Left renal cortex interstitium (tissue), 4 donors: ENCODE measurements around the gene FOXD4L3. TPM values are rescaled to one million over a fixed set of nuclear protein-coding genes. Genes with fewer than 3 reads are reported as not detected.
"Not testable (repeated sequence)": the region's sequence is repeated elsewhere in the genome, so short reads cannot be mapped to it uniquely, and the experiment has no call there.

ENCODE experiments used
- DNase-seq, 4 donors: peaks; one replicate each; pipeline ENCODE4 v3.0.0-alpha.2; 2013; ENCODE audit warnings: low read depth in 4 of 4, low spot score in 2 of 4, missing footprints in 1 of 4
- polyA plus RNA-seq, 4 donors: library from polyadenylated mRNA; unstranded; fragments of 120-200 nt; gene quantifications; one replicate each; pipeline ENCODE4 v1.2.1, GENCODE V29; 2013; ENCODE audit not compliant: insufficient read length in 4 of 4

Gene FOXD4L3
- polyA plus RNA-seq, result under 1 TPM in 1 of 4 donors, not detected in 3; 0.06 TPM

DNA sequence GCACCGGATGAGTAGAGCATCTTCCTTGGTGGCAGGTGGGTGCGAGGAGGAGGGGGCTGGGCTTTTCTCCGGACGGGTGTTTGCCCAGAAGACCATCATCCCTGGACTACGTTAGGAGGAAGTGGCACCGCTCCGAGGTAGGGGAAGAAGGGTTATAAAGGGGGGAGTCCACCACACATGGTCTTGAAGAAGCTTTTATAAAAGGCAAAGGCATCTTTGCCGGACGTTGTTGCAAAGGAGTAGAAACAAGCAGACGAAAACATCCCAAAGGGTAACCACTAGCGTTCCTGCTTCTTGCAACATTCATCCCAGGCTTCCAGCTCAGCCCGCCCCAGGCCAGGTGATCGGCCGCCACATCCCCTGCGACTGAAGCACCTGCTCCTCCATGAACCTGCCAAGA lies at the start of gene FOXD4L3:
TSS of gene FOXD4L3 (plus strand) at position 301 of the 400 bp plus-strand sequence. CDS start at position 386, 85 bp downstream.
- not testable (repeated sequence) for DNase-seq

DNA sequence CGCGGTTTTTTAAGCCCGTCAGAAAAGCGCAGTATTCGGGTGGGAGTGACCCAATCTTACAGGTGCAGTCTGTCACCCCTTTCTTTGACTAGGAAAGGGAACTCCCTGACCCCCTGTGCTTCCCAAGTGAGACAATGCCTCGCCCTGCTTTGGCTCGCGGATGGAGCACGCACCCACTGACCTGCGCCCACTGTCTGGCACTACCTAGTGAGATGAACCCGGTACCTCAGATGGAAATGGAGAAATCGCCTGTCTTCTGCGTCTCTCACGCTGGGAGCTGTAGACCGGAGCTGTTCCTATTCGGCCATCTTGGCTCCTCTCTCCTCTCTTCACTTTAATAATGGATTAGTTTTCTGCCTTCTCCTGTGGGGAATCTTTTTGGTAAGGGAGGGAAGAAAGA lies 21.6 kb upstream of the FOXD4L3 start:
- DNase-seq, result not testable (repeated sequence)

GRCh38 chr9:68303771-68304170 lies 1.1 kb downstream of the FOXD4L3 start:
- DNase-seq, result not testable (repeated sequence)

DNA sequence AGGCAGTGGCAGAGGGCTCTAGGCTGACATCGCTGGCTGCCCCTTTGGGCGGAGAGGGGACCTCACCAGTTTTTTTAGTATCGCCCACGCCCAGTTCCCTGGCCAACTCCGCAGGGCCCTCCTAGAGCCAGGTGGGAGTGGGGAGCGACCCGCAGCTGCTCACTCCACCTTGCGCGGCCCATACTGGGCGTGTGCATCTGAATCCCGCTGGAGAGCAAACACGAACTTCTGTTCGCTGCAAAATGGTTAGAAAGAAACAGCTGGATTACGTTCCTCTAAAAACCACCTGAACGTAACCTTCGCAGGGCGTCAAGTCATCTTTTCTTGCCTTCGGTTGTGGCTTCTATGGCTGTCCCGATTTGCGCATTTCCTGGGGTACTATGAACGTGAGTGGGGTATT lies 1.5 kb downstream of the FOXD4L3 start:
- DNase-seq, result not testable (repeated sequence)

DNA sequence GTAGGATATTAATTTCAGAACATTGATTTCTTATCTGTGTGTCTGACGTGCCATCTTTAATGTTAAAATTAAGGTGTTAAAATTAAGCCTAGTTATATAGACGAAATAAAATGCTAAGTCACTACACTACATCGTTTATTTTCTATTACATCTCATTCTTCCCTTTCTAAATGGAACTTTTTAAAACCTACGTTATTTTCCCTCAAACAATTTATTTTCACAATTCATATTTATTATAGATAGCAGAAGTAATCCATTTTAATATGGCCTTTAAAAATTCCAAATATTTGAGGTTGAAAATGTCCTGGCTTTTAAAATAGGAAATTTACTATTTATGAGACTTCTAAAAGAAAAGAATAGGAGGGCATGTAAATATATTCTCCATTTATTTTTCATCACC lies 2.1 kb downstream of the FOXD4L3 start:
- not testable (repeated sequence) for DNase-seq

GRCh38 chr9:68305680-68306285 lies 3.1 kb downstream of the FOXD4L3 start:
- not testable (repeated sequence) for DNase-seq

DNA sequence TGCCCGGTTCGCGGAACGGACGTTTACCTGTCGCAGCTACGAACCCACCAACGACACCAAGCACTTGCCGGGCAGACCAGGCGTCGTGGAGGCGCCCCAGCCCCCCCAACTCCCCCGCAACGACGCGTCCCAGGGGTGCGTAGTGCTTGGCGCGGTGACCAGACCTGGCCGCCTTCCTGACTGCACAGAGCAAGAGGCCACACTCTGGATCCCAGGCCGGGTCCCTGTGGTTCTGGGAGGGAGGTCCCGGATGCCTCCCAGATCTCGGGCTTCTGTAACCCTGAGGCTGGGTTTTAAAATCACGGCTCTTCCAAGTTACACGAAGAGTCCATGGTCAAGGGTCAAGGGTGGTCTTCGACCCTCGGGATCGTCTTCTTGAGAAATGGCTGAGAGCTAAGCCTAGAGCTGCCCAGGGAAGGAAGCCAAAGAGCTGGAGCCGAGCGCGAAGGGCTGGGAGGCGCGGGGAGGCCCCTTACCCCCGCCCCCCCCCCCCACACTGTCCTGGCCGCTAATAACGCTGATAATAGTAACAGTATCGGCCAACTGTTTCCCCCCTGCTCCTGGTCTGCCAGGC lies 3.8 kb downstream of the FOXD4L3 start:
- DNase-seq, result not testable (repeated sequence)

DNA sequence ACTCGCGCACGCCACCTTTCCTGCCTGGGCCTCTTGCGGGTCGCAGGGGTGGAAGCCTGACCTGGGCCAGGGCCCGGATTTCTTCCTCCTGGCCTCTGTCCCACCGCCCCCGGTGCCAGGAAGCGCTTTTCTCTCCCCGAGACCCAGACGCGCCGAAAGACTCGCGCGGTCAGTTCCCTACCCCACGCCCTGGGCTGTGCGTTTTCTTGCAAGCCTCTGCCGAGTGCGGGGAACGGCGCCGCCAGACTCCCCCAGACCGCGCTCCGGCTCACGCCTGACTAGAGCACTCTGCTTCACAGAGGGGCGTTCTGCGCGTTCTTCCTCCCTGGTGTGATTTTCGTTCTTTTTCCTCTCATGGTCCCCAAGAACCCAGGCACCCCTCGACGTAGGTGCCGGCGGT lies 4.5 kb downstream of the FOXD4L3 start:
- not testable (repeated sequence) for DNase-seq

DNA sequence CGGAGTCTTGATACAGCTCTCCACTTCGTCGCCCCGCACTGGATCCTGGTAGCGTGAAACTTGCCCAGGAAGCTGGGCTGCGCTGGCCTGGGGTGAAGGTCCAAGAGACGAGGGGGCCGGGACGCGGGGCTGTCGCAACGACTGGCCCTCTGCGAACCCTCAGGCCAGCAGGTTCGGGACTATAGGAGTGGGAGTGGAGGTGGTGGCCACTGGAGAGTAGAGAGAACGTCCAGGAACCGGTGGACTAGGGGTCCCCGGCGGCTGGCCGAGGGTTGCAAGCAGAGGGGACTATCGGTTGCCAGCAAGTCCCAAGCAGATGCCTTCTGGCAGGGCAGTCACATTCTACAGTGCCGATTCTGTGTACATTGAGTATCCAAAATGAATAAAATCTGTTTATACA lies 5.0 kb downstream of the FOXD4L3 start:
- DNase-seq, result not testable (repeated sequence)

- DNase-seq, result not testable (repeated sequence)
Observed at GRCh38 chr9:68311208-68311607, 8.5 kb downstream of the FOXD4L3 start.

DNA sequence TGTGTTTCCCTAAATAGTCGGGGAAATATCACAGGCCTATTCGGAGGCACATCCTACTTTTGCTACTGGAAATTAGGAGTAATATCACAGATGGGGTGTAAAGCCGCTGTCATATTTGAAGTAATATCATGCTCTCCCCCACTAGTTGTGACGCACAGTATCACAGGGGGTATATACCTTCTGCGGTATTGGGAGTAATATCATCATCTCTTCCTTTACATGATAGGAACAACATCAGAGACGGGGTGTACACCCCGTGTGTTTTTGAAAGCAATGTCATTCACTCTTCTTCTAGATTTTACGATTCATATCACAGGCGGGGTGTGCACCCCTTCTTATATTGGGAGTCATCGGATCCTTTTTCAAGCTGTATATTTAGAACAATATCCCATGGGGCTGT lies 15.5 kb downstream of the FOXD4L3 start:
- not testable (repeated sequence) for DNase-seq

DNA sequence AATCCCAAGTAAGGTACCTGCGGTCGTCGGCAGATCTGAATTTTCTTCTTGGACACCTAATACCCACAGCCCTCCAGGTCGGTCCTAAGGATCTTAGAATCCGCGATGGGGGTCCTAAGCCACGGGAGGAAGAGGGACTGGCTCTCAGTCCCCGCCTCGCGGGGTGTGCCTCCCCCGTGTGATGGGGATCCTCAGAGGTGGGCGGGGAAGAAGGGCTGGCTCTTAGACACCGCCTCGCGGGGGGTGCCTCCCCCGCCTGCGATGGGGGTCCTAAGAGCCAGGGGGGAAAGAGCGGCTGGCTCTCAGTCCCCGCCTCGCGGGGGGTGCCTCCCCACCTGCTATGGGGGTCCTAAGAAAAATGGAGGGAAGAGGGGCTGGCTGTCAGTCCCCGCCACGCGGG lies 21.1 kb downstream of the FOXD4L3 start:
- not testable (repeated sequence) for DNase-seq

GRCh38 chr9:68324518-68324917 lies 21.9 kb downstream of the FOXD4L3 start:
- not testable (repeated sequence) for DNase-seq

GRCh38 chr9:68329106-68329505 lies 26.4 kb downstream of the FOXD4L3 start:
- DNase-seq, result not testable (repeated sequence)

- not testable (repeated sequence) for DNase-seq
Observed at GRCh38 chr9:68330531-68331173, 28.0 kb downstream of the FOXD4L3 start.

DNA sequence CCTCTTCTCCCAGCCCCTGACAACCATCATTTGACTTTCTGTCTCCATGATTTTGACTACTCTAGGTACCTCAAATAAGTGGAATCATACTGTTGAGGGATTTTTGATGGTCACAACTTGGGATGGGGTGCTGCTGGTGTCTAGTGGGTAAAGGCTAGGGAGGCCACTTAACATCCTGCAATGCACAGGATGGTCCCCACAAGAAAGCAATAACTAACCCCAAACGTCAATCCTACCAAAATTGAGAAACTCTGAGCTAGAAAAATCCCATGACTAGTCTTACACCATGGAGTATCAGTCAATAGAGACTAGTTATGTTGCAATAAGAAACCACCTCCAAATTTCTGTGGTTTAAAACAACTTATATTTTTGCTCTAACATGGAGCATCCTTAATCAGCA lies 29.5 kb downstream of the FOXD4L3 start:
- not testable (repeated sequence) for DNase-seq

- not testable (repeated sequence) for DNase-seq
Observed at GRCh38 chr9:68335935-68336334, 33.3 kb downstream of the FOXD4L3 start.

GRCh38 chr9:68336639-68337339 lies 34.1 kb downstream of the FOXD4L3 start:
- DNase-seq, result not testable (repeated sequence)

DNA sequence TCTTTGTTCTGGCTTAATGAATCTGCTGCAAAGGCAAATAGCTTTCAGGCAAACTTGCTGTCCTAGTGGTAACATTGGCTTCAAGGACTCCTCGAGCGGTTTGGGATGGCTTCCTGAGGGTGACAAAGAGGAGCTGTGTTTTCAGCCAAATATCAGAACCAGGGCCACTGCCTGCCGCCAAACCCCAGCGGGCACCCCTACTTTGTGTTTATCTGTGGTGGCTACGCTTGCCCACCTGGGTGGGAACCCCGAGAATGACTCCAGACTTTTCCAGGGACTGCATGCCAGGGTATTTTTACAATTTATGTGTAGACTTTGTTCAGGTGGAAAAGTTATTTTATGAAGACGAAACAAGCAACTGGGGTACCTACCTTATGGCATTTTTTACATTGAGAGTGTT lies 35.3 kb downstream of the FOXD4L3 start:
- DNase-seq, result not testable (repeated sequence)

- DNase-seq, result not testable (repeated sequence)
Observed at GRCh38 chr9:68342265-68343025, 39.8 kb downstream of the FOXD4L3 start.
